Jurkat, Clone E6-1 (cell line): ENCODE measurements around the gene IGF2BP1. TPM values are rescaled to one million over a fixed set of nuclear protein-coding genes. Genes with fewer than 3 reads are reported as not detected.

Experiments used
- DNase-seq: peaks from one replicate; pipeline ENCODE4 v3.0.0-alpha.2; 2011; ENCODE audit warnings: low read depth, low spot score
- H3K4me3 ChIP-seq: 2 replicates; pipeline ENCODE4 v1.5.1; 2011; ENCODE audit warnings: mild to moderate bottlenecking, low read length, control low read depth, moderate library complexity
- polyA plus RNA-seq: library from polyadenylated mRNA; unstranded; fragments of >200 nt; gene quantifications from one replicate; pipeline ENCODE4 v1.2.1, GENCODE V29; 2012; ENCODE audit warnings: missing spikeins; ENCODE audit not compliant: insufficient read length, insufficient read depth

The IGF2BP1 gene
- 29.5 TPM for polyA plus RNA-seq

DNA sequence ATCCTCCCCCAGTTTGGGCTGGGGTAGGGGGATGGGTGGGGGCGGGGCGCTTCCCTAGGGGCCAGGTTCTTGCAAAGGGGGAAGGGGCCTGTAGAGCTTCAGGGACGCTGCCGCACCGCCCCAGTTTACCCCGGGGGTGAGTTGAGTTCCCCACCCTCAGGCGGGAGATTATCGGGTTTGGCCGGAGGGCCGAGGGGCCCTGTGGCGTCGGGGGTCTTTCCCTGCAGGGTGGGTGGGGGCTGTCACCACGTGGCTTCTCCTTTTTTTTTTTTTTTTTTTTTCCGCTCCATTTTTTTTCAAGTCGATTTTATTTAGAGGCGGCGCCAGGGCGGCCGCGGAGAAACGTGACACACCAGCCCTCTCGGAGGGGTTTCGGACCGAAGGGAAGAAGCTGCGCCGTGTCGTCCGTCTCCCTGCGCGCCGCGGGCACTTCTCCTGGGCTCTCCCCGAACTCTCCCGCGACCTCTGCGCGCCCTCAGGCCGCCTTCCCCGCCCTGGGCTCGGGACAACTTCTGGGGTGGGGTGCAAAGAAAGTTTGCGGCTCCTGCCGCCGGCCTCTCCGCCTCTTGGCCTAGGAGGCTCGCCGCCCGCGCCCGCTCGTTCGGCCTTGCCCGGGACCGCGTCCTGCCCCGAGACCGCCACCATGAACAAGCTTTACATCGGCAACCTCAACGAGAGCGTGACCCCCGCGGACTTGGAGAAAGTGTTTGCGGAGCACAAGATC, at the start of gene IGF2BP1:
TSS of gene IGF2BP1 (plus strand) at position 283 of the 724 bp plus-strand sequence. CDS start at position 644, 361 bp downstream.
- DNase-seq: peak; percentile 46
- H3K4me3 ChIP-seq: peak within 1 kb of the TSS; percentile 76

DNA sequence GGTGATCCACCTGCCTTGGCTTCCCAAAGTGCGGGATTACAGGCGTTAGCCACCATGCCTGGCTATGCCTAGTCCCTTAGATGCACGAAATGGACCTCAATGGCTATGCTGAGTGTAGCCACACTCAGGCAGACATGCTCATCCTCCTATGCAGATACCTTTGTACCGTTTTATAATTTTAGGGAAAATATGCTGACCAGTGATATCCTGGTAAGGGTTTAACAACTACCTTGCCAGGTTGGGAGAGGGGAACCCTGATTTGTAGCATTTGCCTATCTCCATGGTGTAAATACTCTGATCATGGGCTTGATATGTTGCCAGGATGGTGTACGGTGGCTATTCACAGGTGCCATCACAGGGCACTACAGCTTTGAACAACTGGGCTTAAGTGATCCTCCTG, 45.6 kb upstream of the IGF2BP1 start:
- no peak overlapping the region for H3K4me3 ChIP-seq
- DNase-seq: no peak

DNA sequence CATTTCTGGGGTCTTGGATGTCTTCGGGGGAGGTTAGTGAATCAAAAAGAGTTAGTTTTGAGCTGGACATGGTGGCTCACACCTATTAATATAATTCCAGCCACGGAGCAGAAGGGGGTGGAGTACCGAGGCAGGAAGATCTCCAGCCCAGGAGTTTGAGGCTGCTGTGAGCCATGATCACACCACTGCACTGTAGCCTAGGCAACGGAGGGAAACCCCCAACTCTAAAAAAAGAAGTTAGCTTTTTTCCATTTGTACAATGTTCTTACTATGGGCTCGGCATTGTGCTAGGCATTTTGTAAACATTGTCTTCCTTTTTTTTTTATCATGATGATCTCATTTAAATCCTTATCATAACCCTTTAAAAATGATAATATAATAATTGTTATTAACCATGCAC, 44.3 kb upstream of the IGF2BP1 start:
- H3K4me3 ChIP-seq: no peak overlapping the region
- DNase-seq: no peak

DNA sequence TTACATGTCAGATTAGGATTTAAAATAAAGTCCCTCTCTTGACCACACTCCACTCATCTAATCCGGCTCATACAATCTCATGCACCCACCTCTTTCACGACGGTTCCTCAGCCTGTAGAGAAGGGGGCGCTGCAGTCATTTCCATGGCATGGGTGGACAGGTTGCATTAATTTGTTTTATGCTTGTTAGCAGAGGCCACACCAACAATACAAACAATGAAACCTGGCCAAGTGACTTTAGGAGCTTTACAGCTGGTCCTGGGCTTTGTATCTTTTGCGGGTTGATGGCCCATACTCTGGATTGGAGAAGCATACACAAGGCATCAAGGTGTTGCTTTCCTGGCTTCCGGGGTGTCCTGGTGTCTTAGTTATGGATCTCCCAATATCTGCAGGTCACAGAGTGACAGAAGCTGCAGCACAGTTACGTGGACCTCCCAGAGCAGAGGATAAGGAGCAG, 42.9 kb upstream of the IGF2BP1 start:
- no peak for DNase-seq
- H3K4me3 ChIP-seq: no peak overlapping the region

DNA sequence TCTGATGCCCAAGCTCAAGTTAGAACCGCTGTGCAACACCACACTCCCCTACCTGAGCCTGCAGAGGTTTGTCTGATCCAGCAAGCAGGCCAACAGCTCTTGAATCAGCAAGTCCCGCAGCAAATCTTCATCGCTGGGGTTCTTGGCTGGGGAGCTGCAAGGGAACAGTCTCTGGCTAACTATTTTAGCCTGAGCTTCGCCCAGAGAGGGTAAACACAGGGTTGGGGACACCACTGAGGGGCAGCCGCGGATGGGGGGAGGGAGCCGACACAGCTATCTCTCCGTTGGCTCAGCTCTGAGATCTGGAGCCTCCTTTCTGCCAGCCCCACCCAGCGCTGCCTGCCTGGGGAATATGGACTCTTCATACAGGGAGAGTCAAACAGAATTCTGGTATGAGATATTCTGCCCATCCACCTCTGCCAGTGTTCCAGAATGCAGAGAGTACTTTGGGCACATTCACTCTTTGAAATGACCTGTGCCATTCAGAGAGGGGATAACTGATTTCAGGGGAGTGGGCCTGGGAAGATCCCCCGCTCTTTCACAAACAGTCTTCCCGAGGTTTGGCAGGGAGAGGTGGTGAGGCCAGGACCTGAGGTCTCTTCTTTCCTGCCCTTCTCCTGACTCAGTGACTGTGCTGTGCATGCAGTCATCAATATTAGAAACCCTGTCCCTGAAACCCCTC, 36.2 kb upstream of the IGF2BP1 start:
- no peak overlapping the region for H3K4me3 ChIP-seq
- DNase-seq: no peak

DNA sequence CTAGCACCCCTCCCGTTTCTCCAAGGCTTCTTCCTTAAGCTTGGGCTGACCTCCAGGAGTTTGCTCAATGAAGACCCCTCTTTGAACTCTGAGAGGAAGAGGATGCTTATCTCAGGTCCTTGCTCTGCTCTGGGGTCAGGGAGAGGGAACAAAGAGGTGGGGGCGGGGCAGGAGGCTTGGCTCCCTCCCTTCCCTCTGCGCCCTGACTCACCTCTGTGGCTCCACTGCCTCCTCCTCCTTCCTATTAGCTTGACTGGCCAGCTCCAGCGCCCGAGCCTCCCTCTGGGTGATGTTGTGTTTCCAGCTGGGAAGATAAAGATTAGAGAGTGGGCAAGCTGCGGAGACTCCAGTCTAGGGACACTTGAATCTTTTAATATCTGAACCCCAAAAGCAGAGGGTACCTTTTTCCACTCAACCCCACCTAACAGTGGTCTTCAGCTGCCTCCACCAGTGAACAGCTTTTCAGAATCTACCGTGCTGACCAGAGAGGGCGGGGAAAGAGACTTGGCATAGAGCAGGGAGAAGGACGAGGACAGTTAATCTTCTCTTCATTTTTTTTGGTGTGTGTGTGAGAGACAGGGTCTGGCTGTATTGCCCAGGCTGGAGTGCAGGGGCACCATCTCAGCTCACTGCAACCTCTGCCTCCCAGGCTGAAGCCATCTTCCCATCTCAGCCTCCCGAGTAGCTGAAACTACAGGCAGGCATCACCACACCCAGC, 35.5 kb upstream of the IGF2BP1 start:
- H3K4me3 ChIP-seq: no peak overlapping the region
- DNase-seq: no peak

DNA sequence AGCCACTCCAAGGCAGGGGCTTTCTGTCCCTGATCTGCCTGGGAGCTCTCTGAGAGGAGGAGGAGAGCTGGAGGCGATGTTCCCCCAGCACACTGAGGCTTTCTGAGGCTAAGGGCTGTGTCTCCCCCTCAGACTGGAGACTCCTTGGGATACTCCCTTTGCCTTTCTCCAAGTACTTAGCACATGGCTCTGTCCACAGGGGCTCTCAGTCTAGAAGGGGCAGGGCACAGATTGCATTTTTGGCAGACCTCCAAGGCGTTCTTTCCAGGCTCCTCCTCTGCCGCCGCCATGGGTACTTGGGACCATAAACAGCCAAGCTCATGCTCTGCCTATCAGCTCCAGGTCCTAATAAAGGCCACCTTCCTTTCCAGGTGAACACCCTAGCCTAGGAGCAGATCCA, 27.0 kb upstream of the IGF2BP1 start:
- no peak overlapping the region for H3K4me3 ChIP-seq
- DNase-seq: no peak

DNA sequence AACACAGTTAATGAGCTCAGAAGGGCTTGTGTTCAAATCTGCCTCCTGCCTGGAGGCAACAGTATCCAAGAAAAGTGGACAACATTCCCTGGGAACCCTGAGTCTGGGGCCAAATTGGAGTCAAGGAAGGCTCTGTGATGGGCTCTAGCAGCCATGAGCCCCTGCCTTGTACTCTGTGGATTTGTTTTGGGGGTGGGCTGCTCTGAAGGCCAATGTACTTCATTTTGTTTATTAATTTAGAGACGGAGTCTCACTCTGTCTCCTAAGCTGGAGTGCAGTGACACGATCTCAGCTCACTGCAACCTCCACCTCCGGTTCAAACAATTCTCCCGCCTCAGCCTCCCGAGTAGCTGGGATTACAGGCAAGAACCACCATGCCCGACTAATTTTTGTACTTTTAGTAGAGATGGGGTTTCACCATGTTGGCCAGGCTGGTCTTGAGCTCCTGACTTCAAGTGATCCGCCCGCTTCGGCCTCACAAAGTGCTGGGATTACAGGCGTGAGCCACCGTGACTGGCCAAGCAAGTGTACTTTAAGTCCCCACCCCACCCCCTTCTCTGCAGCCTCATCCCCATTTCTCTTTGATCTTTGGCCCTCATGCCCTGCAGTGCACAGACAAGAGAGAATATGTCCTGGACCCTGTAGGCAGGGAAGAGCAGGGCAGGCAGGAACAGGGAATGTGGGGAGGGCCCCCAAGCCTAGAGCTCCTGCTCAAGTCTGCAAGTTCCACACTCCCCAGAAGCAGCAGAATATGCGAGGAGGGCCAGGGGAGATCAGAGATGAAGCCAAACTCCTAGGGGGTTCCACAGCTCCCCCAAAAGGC, 26.1 kb upstream of the IGF2BP1 start:
- no peak overlapping the region for H3K4me3 ChIP-seq
- DNase-seq: no peak

DNA sequence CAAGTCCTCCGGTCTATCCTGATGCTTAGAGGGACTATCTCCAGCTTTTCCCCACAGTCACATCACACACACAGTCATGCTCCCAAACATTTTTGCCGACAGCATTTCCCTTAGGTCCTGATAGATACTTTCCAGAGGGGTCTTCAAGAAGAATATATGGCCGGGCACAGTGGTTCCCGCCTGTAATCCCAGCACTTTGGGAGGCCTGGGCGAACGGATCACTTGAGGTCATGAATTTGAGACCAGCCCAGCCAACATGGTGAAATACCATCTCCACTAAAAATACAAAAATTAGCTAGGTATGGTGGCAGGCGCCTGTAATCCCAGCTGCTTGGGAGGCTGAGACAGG, 24.5 kb upstream of the IGF2BP1 start:
- DNase-seq: no peak
- H3K4me3 ChIP-seq: no peak overlapping the region

DNA sequence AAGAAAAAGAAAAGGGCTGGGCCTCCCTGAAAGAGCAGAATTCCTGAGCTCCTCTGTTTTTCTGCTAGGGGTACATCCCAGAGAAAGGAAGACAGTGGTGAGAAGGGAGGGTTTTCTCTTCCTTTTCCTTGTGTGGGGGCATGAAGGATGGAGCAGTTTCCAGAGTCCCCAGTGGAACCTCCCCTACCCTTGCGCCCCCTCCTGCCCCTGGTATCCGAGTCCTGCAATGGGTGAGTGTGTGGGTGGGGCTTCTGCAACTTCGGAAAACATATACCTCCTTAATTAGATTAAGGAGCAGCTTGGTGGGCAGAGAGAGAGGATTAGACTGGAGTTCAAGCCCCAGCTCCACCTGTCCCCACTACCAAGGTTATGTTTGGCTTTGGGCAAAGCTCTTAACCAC, 23.4 kb upstream of the IGF2BP1 start:
- no peak for DNase-seq
- H3K4me3 ChIP-seq: no peak overlapping the region

DNA sequence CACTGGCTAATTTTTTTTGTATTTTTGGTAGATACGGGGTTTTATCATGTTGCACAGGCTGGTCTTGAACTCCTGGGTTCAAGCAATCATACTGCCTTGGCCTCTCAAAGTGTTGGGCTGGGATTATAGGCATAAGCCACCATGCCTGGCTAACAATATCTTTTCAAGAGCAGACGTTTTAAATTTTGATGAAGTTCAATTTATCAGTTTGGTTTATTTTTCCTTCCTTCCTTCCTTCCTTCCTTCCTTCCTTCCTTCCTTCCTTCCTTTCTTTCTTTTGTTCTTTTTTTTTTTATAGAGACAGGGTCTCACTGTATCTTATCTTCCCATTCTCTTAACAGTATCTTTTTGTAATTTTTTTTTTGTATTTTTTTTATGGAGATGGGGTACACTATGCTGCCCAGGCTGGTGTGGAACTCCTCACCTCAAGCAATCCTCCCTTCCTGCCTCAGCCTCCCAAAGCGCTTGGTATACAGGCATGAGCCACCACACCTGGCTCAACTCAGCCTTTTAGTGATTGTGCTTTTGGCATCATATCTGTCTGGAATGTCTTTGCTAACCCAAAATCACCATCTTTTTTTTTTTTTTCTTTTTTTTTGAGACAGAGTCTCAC, 15.2 kb upstream of the IGF2BP1 start:
- DNase-seq: no peak
- no peak overlapping the region for H3K4me3 ChIP-seq

DNA sequence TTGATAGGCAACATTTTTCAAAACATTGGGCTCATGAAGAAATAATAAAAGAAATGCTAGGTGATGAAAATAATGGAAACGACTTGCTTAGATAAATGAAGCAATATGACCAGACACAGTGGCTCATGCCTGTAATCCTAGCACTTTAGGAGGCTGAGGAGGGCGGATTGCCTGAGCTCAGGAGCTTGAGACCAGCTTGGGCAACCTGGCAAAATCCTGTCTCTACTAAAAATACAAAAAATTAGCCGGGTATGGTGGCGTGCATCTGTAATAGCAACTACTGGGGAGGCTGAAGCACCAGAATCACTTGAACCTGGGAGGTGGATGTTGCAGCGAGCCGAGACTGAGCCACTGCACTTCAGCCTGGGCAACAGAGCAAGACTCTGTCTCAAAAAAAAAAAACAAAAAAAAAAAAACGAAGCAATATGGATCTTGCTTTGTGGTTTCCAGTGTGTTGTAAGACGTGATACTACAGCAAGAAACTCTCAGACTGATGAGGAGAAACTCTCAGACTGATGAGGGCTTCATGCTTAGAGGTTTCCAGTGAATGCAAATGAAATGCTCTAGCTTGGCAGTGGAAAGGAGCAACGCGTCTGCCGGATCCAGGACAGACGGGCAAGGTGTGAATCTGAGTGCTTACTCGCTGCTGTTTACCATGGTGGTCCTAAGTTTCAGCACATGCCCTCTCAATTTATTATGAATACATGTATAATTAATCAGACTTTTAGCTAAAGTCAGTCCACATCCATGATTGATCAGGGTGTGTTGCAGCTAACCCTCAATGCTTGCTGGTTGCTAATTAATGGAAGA, 11.5 kb upstream of the IGF2BP1 start:
- no peak for DNase-seq

DNA sequence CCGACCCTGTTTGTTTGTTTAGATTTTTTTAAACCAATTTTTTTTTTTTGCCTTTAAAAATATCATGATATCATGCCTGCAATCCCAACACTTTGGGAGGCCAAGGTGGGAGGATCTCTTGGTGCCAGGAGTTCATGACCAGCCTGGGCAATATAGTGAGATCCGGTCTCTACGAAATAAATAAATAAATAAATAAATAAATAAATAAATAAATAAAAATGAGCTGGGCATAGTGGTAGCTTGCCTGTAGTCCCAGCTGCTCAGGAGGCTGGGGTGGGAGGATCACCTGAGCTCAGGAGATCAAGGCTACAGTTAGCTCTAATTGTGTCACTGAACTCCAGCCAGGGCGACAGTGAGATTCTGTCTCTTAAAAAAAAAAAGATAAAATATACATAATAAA, 8.1 kb upstream of the IGF2BP1 start:
- no peak overlapping the region for H3K4me3 ChIP-seq
- DNase-seq: no peak

More for the DNA sequence above, 11.5 kb upstream of the IGF2BP1 start:
- no peak overlapping the region for H3K4me3 ChIP-seq

DNA sequence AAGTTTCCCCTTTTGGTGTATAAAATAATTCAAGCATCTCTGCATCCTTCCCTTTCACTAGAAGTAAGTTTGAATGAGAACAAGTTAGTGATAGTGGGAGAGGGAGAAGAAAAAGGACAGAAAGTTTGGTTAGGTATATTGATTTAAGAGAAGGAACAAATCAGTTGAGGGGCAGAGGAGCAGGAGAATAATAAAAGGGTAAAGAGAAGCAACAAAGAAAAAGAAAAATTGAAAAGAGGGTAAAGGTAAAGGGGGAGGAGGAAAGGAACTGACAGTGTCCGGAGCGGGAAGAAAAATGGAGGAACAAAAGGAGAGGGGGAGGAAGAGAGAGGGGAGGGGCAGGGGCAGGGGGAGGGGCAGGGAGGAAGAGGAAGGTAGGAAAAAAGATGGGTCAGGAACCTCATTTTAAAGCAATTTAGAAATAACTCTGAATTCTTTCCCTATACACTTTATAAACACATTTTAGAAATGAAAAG, 6.3 kb upstream of the IGF2BP1 start:
- H3K4me3 ChIP-seq: no peak overlapping the region
- DNase-seq: no peak

DNA sequence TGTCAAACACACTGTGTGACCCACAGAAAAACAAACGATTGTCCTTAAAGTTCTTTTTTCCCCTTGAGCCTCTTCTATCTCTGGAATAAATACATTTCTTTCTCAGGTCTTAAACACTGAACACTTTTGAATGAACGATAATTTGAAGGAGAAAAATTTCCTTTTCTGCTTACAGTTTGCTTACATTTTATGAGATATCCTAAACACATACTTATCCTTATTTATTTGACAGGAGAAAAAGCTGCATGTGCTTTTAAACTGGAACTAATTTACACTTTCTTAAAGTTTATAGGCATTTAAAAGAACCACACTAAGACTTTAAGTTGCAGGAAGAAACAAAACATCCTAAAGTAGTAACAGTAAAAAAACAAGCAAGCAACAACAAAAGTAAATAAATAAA, 4.7 kb upstream of the IGF2BP1 start:
- no peak overlapping the region for H3K4me3 ChIP-seq

DNA sequence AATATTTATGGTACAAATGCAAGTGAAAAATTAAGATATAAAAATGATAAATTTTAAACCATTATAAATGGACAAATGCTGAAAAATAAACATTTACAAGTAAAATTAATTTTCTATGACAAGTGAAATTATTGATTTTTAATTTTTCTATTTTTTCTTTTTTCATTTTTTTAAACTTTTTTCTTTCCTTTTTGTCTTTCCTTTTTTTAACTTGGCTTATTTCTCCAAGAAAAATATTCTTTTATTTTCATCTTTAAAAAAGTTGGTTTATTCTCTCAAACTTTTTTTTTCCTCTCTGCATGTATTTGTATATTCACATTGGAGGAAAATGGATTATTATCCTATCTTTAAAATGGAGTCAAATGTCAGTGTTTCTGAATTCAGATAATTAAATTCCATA, 3.9 kb upstream of the IGF2BP1 start:
- no peak for DNase-seq
- H3K4me3 ChIP-seq: no peak overlapping the region

More for the DNA sequence above, 4.7 kb upstream of the IGF2BP1 start:
- no peak for DNase-seq

DNA sequence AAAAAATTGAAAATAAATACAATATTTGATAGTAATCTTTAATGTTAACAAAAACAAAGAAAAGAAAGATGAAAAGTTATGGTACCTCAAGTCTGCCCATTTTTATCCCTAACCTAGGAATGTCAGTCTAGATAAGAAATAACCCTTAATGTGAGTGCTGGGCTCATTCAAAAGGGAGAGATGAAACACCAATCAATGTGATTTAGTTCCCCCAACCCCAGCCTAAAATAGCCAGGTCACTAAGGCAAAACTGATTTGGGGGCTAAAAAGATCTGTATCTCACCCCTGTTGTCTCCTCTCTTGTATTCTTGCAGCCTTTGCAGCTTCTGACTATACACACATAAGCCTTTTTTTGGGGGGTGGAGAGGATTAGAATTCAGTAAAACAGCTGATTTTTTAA, 3.2 kb upstream of the IGF2BP1 start:
- no peak for DNase-seq
- no peak overlapping the region for H3K4me3 ChIP-seq
